Smooth muscle cell (in vitro differentiated cells): ENCODE data around the gene TMEM150B. TPM values are rescaled to one million over a fixed set of nuclear protein-coding genes. Genes with fewer than 3 reads are reported as not detected.

Experiments used
- DNase-seq: peaks from one replicate; lab custom pipeline; 2025; ENCODE audit not compliant: unreplicated experiment; lab: John Stamatoyannopoulos, UW
- H2AFZ ChIP-seq: fragments of 200-600 bp; sonication (generic); 2 replicates; pipeline ENCODE4 v1.6.0; 2016; ENCODE audit warnings: antibody characterized with exemption, low read depth, mild to moderate bottlenecking
- H3F3A ChIP-seq: fragments of 200-600 bp; sonication (generic); 2 replicates; pipeline ENCODE4 v1.6.0; 2017; ENCODE audit warnings: antibody characterized with exemption, low read depth
- H3K27ac ChIP-seq: fragments of 200-600 bp; sonication (generic); 2 replicates; pipeline ENCODE4 v1.5.1; 2016; ENCODE audit warnings: low read depth, mild to moderate bottlenecking
- H3K27me3 ChIP-seq: fragments of 200-600 bp; sonication (generic); 2 replicates; pipeline ENCODE4 v1.6.1; 2016; ENCODE audit warnings: low read depth, mild to moderate bottlenecking
- H3K36me3 ChIP-seq: fragments of 200-600 bp; sonication (generic); 2 replicates; pipeline ENCODE4 v1.5.1; 2016; ENCODE audit warnings: low read depth
- H3K4me1 ChIP-seq: fragments of 200-600 bp; sonication (generic); 2 replicates; pipeline ENCODE4 v1.5.1; 2016; ENCODE audit warnings: low read depth
- H3K4me2 ChIP-seq: fragments of 200-600 bp; sonication (generic); 2 replicates; pipeline ENCODE4 v1.6.0; 2016; ENCODE audit warnings: mild to moderate bottlenecking
- H3K4me3 ChIP-seq: fragments of 200-600 bp; sonication (generic); 2 replicates; pipeline ENCODE4 v1.5.1; 2016; ENCODE audit warnings: mild to moderate bottlenecking
- H3K79me2 ChIP-seq: fragments of 200-600 bp; sonication (generic); 2 replicates; pipeline ENCODE4 v1.6.0; 2016; ENCODE audit warnings: low read depth, mild to moderate bottlenecking
- H3K9ac ChIP-seq: fragments of 200-600 bp; sonication (generic); 2 replicates; pipeline ENCODE4 v1.6.0; 2016; ENCODE audit warnings: low read depth
- H3K9me3 ChIP-seq: fragments of 200-600 bp; sonication (generic); replicated peaks from 2 replicates; pipeline ENCODE4 v1.5.1; 2016; ENCODE audit warnings: low read depth
- H4K20me1 ChIP-seq: fragments of 200-600 bp; sonication (generic); 2 replicates; pipeline ENCODE4 v1.6.0; 2016; ENCODE audit warnings: low read depth
- WGBS: methylation state at CpG from one replicate; pipeline ENCODE4 v1.1.7; 2016; ENCODE audit warnings: low lambda C conversion rate; 5-methylcytosine and 5-hydroxymethylcytosine counted together
- polyA plus RNA-seq: library from polyadenylated mRNA; unstranded; fragments of >200 nt; fragmentation: Nextera tagmentation; extraction: Ambion mirVana; gene quantifications from 2 replicates; pipeline ENCODE4 v1.2.1, GENCODE V29; 2016
- total RNA-seq: library from RNA; depleted of rRNA; stranded (reverse); fragments of >200 nt; gene quantifications from 2 replicates; pipeline ENCODE4 v1.2.3, GENCODE V29; 2014
- TF ChIP-seq, protein P1 (sequence below): fragments of 200-600 bp; sonication (generic); IDR thresholded peaks from 2 replicates; pipeline ENCODE4 v1.5.1; 2017; ENCODE audit warnings: borderline replicate concordance, mild to moderate bottlenecking, antibody characterized with exemption; ENCODE audit not compliant: insufficient read depth, poor library complexity, severe bottlenecking

TMEM150B gene
- total and polyA plus RNA-seq, 2 experiments from 2014 or later: not detected

DNA sequence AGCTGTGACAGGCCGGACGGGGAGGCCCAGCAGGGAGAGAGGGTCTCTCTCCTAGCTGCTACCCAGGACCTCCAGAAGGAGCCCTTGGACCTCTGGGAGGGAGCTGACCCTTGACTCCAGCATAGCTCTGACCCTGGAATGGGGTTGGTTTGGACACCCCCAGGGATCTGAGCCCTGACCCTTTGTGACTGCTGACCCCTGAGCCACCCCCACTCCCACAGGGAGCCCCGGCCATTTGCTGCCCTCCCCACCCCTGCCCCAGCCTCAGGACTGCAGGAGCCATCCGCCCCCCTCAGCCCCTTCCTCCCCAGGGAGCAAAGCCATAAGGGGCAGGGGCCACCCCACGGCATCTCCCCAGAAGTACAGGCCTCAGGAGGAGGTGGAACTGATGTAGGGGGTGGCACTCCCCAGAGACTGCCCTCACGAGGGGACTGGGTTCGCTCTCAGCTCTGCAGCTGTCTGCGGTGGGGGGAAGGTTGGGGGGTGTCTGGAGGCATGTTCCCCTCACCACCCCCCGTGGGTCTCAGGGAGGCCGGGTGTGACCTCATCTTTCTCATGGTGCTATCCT is 22.4 kb upstream of the TMEM150B start:
- H4K20me1 ChIP-seq: no peaks in the 10 kb centered on the region
- peaks cover 5% of the 10 kb centered on the region for H3K27me3 ChIP-seq
- no peak overlapping the region for H3K4me2 ChIP-seq
- 99% methylated on average over 9 of the region's 10 CpGs for WGBS
- no peaks in the 10 kb centered on the region for H3K36me3 ChIP-seq
- H3K79me2 ChIP-seq: no peaks in the 10 kb centered on the region
- H3K27ac ChIP-seq: no peak overlapping the region
- DNase-seq: no peak
- H3K9me3 ChIP-seq: no peaks in the 10 kb centered on the region
- TF ChIP-seq, protein P1, sequence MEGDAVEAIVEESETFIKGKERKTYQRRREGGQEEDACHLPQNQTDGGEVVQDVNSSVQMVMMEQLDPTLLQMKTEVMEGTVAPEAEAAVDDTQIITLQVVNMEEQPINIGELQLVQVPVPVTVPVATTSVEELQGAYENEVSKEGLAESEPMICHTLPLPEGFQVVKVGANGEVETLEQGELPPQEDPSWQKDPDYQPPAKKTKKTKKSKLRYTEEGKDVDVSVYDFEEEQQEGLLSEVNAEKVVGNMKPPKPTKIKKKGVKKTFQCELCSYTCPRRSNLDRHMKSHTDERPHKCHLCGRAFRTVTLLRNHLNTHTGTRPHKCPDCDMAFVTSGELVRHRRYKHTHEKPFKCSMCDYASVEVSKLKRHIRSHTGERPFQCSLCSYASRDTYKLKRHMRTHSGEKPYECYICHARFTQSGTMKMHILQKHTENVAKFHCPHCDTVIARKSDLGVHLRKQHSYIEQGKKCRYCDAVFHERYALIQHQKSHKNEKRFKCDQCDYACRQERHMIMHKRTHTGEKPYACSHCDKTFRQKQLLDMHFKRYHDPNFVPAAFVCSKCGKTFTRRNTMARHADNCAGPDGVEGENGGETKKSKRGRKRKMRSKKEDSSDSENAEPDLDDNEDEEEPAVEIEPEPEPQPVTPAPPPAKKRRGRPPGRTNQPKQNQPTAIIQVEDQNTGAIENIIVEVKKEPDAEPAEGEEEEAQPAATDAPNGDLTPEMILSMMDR: no peak
- H3K4me1 ChIP-seq: peaks cover 5% of the 10 kb centered on the region
- H3K4me3 ChIP-seq: no peak overlapping the region
- H3K9ac ChIP-seq: no peak overlapping the region
- no peaks in the 10 kb centered on the region for H3F3A ChIP-seq
- no peak overlapping the region for H2AFZ ChIP-seq

DNA sequence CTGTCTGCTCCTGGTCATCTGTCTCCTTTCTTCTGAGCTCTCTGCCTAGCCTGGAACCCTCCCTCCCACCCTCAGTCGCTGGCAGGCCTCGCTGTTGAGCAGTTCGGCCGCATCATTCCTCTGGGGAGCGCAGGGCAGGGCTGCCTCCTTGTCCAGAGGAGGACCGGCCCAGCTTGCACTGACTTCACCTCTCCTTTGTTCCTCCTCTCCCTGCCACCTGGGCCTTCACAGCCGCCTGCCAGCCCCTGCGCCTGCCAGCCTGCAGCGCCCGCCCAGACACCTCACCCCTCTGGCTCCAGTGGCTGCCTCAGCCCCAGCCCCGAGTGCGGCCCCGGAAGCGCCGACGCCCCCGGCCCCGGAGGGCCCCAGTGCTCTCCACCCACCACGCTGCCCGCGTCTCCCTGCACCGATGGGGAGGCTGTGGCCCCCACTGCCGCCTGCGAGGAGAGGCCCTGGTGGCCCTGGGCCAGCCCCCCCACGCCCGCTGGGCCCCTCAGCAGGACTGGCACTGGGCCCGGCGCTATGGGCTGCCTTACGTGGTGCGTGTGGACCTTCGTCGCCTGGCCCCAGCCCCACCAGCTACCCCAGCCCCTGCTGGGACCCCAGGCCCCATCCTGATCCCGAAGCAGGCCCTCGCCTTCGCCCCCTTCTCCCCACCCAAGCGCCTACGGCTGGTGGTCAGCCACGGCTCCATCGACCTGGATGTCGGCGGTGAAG is 21.7 kb upstream of the TMEM150B start:
- TF ChIP-seq, protein P1: no peak
- H3K79me2 ChIP-seq: no peaks in the 10 kb centered on the region
- no peaks in the 10 kb centered on the region for H3K36me3 ChIP-seq
- no peak for DNase-seq
- no peak overlapping the region for H3K4me2 ChIP-seq
- no peak overlapping the region for H3K4me3 ChIP-seq
- no peaks in the 10 kb centered on the region for H3F3A ChIP-seq
- peaks cover under 1% of the 10 kb centered on the region for H4K20me1 ChIP-seq
- H2AFZ ChIP-seq: no peak overlapping the region
- WGBS: 95% methylated on average over 29 of the region's 41 CpGs
- H3K4me1 ChIP-seq: peaks cover 7% of the 10 kb centered on the region
- H3K27me3 ChIP-seq: peaks cover 4% of the 10 kb centered on the region
- no peak overlapping the region for H3K9ac ChIP-seq
- H3K27ac ChIP-seq: no peak overlapping the region
- H3K9me3 ChIP-seq: no peaks in the 10 kb centered on the region

DNA sequence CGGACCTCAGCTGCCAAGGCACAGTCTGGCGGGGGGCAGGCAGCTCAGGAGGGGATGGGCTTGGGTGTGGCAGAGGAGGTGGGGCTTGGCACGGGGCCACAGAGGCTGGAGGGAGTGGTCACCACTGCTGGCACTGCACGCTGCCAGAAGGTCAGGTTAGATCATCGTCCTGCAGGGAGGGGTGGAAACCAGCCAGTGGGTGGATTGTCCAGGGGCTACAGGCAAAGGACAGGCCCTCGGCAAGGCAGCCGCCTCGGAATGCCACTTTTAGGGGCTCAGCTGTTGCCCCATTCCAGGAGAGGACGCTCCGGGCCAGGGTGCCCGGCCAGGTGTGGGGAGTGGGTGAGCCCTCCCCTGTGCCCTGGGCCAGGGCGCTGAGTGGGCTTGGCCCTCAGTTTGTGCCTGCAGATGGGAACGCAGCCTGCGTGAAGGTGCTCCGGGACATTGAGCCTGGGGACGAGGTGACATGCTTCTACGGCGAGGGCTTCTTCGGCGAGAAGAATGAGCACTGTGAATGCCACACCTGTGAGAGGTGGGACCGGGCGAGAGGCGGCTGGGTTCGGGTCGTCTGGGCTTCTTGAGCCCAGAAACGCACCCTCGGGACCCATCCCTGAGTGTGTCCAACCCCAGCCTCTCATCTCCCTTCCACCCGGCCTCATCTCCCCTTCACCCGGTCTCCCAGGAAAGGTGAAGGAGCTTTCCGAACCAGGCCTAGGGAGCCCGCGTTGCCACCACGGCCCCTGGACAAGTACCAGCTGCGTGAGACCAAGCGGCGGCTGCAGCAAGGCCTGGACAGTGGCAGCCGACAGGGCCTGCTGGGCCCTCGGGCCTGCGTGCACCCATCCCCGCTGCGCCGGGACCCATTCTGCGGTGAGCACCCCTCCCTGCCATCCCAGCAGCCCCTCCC is 20.9 kb upstream of the TMEM150B start:
- Histone ChIP-seq H3K9me3 (no peaks in the 10 kb centered on the region), H3K4me1 (peaks cover 13% of the 10 kb centered on the region), H3K4me2 (no peak overlapping the region), H4K20me1 (peaks cover 8% of the 10 kb centered on the region), H3F3A (no peaks in the 10 kb centered on the region), H3K4me3 (no peak overlapping the region), H3K9ac (no peak overlapping the region), H3K36me3 (no peaks in the 10 kb centered on the region), H3K27me3 (no peaks in the 10 kb centered on the region), H3K79me2 (peaks cover 5% of the 10 kb centered on the region), H2AFZ (no peak overlapping the region), H3K27ac (no peak overlapping the region)
- TF ChIP-seq, protein P1: no peak
- no peak for DNase-seq
- WGBS: 90% methylated on average over 41 of the region's 43 CpGs
